ENCODE results near the gene CEMIP.

- TF ChIP-seq, protein P1, sequence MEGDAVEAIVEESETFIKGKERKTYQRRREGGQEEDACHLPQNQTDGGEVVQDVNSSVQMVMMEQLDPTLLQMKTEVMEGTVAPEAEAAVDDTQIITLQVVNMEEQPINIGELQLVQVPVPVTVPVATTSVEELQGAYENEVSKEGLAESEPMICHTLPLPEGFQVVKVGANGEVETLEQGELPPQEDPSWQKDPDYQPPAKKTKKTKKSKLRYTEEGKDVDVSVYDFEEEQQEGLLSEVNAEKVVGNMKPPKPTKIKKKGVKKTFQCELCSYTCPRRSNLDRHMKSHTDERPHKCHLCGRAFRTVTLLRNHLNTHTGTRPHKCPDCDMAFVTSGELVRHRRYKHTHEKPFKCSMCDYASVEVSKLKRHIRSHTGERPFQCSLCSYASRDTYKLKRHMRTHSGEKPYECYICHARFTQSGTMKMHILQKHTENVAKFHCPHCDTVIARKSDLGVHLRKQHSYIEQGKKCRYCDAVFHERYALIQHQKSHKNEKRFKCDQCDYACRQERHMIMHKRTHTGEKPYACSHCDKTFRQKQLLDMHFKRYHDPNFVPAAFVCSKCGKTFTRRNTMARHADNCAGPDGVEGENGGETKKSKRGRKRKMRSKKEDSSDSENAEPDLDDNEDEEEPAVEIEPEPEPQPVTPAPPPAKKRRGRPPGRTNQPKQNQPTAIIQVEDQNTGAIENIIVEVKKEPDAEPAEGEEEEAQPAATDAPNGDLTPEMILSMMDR (conservative IDR thresholded peaks at IDR 0.05 in 1 of 2, IDR thresholded peaks at IDR 0.05 in 1 of 2; ENCODE audit: extremely low read depth in 1 of 2, insufficient read depth in 1 of 2, low read depth in 1 of 2, low read length in 2 of 2): no peak
- peak; percentile 64 for TF ChIP-seq EZH2 (IDR thresholded peaks at IDR 0.05; ENCODE audit: borderline replicate concordance, low read length)
Measured at GRCh38 chr15:80779658-80780415, 667 bp downstream of the CEMIP start.
